ENCODE results near the gene GREB1. TPM values are rescaled to one million over a fixed set of nuclear protein-coding genes. Genes with fewer than 3 reads are reported as not detected.
A peak's percentile ranks its signal among the peaks of the same experiment; 100 is the strongest.

Gene GREB1
- total RNA-seq, 1 donor from 2014 or later, result 30.8 TPM

DNA sequence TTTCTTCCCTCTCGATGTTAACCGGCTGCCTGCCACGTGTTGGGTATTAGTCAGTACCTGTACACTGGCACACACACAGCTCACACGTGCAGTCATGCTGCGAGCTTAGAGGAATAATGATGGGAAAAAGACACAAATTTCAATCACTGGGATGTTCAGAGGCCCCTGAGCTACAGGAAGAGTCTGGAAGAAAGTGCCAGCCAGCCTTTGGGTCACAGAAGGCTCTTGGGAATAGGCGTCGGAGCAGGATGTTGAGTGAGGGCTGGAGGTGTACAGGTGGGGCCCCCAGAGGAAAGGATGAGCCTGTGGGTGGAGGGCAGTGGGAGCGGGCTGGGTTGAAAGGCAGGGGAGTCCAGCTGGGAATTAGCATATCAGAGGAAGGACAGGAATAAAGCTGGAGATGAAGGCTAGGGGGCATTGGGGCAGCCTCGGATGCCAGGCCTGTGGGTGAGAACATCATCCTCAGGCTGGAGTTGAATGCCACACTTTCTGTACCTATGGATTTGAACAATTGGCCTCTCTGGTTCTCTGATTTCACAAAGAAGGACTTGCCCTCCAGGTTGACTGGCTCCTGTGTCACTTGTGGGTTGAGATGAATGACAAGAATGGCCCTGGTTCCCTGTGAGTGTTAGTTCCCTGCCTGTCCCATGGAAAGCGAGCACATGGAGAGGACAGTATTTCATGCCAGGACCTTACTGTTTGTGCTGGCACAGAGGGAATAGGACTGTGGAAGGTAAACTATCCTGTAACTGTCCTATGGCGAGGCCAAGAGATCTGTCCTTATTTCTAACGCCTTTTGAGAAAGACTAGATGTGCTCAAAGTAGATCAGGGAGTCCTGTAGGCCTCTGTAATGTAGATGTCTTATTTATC, 40.6 kb downstream of the GREB1 start:
- Mint-ChIP-seq H3K4me3 (no peak overlapping the region), H3K27me3 (ENCODE audit: insufficient read depth, low read depth) (peaks cover 7% of the 10 kb centered on the region), H3K9me3 (no peaks in the 10 kb centered on the region), H3K36me3 (peaks cover 59% of the 10 kb centered on the region), H3K27ac (peak overlapping the region; percentile 89), H3K4me1 (peaks cover 35% of the 10 kb centered on the region)
- Histone ChIP-seq H3K4me3 (no peak overlapping the region), H3K9ac (no peak overlapping the region), H3K79me2 (ENCODE audit: low read depth) (no peaks in the 10 kb centered on the region), H3K36me3 (no peaks in the 10 kb centered on the region), H3F3A (ENCODE audit: low read depth) (peaks cover 7% of the 10 kb centered on the region), H3K9me3 (ENCODE audit: low read depth) (no peaks in the 10 kb centered on the region), H3K4me2 (no peak overlapping the region), H2AFZ (replicated peaks) (no peak overlapping the region), H3K4me1 (peaks cover 14% of the 10 kb centered on the region), H3K27ac (no peak overlapping the region), H3K27me3 (no peaks in the 10 kb centered on the region), H4K20me1 (ENCODE audit: low read depth) (no peaks in the 10 kb centered on the region)
- TF ChIP-seq, protein P1, sequence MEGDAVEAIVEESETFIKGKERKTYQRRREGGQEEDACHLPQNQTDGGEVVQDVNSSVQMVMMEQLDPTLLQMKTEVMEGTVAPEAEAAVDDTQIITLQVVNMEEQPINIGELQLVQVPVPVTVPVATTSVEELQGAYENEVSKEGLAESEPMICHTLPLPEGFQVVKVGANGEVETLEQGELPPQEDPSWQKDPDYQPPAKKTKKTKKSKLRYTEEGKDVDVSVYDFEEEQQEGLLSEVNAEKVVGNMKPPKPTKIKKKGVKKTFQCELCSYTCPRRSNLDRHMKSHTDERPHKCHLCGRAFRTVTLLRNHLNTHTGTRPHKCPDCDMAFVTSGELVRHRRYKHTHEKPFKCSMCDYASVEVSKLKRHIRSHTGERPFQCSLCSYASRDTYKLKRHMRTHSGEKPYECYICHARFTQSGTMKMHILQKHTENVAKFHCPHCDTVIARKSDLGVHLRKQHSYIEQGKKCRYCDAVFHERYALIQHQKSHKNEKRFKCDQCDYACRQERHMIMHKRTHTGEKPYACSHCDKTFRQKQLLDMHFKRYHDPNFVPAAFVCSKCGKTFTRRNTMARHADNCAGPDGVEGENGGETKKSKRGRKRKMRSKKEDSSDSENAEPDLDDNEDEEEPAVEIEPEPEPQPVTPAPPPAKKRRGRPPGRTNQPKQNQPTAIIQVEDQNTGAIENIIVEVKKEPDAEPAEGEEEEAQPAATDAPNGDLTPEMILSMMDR (IDR thresholded peaks at IDR 0.05), result no peak
- TF ChIP-seq EZH2phosphoT487 (IDR thresholded peaks at IDR 0.05), result no peak
- TF ChIP-seq EZH2 (IDR thresholded peaks at IDR 0.05), result no peak
- no peak for DNase-seq (ENCODE audit: low spot score)

- Mint-ChIP-seq H3K27ac (no peak overlapping the region), H3K4me1 (peaks cover 42% of the 10 kb centered on the region), H3K4me3 (no peak overlapping the region), H3K9me3 (no peaks in the 10 kb centered on the region), H3K36me3 (peaks cover 65% of the 10 kb centered on the region), H3K27me3 (ENCODE audit: insufficient read depth, low read depth) (peaks cover 8% of the 10 kb centered on the region)
- peaks cover 7% of the 10 kb centered on the region for H3F3A ChIP-seq (ENCODE audit: low read depth)
- no peaks in the 10 kb centered on the region for H4K20me1 ChIP-seq (ENCODE audit: low read depth)
- H3K4me3 ChIP-seq, result no peak overlapping the region
- no peak overlapping the region for H3K9ac ChIP-seq
- H2AFZ ChIP-seq (replicated peaks), result no peak overlapping the region
- DNase-seq (ENCODE audit: low spot score), result no peak
- no peaks in the 10 kb centered on the region for H3K9me3 ChIP-seq (ENCODE audit: low read depth)
- no peaks in the 10 kb centered on the region for H3K36me3 ChIP-seq
- H3K4me2 ChIP-seq, result no peak overlapping the region
- H3K4me1 ChIP-seq, result peaks cover 8% of the 10 kb centered on the region
- TF ChIP-seq, protein P1 (IDR thresholded peaks at IDR 0.05), result no peak
- no peak for TF ChIP-seq EZH2phosphoT487 (IDR thresholded peaks at IDR 0.05)
- no peak for TF ChIP-seq EZH2 (IDR thresholded peaks at IDR 0.05)
- no peaks in the 10 kb centered on the region for H3K27me3 ChIP-seq
- H3K79me2 ChIP-seq (ENCODE audit: low read depth), result no peaks in the 10 kb centered on the region
- no peak overlapping the region for H3K27ac ChIP-seq
These were observed 42.6 kb downstream of the GREB1 start for GRCh38 chr2:11576398-11576797.

- peaks cover 47% of the 10 kb centered on the region for H3K4me1 Mint-ChIP-seq
- H3K27ac Mint-ChIP-seq, result no peak overlapping the region
- Histone ChIP-seq H3K9ac (no peak overlapping the region), H3K27ac (no peak overlapping the region), H3K4me2 (no peak overlapping the region), H4K20me1 (ENCODE audit: low read depth) (no peaks in the 10 kb centered on the region), H3K36me3 (no peaks in the 10 kb centered on the region), H3K4me1 (peaks cover 9% of the 10 kb centered on the region), H3K4me3 (no peak overlapping the region), H3K27me3 (no peaks in the 10 kb centered on the region), H3K9me3 (ENCODE audit: low read depth) (no peaks in the 10 kb centered on the region), H3F3A (ENCODE audit: low read depth) (peaks cover 12% of the 10 kb centered on the region), H3K79me2 (ENCODE audit: low read depth) (no peaks in the 10 kb centered on the region), H2AFZ (replicated peaks) (no peak overlapping the region)
- TF ChIP-seq, protein P1 (IDR thresholded peaks at IDR 0.05), result no peak
- TF ChIP-seq EZH2phosphoT487 (IDR thresholded peaks at IDR 0.05) (no peak), EZH2 (IDR thresholded peaks at IDR 0.05) (no peak)
- H3K36me3 Mint-ChIP-seq, result peaks cover 61% of the 10 kb centered on the region
- H3K9me3 Mint-ChIP-seq, result no peaks in the 10 kb centered on the region
- no peak for DNase-seq (ENCODE audit: low spot score)
- H3K4me3 Mint-ChIP-seq, result no peak overlapping the region
- H3K27me3 Mint-ChIP-seq (ENCODE audit: insufficient read depth, low read depth), result peaks cover 12% of the 10 kb centered on the region
These were observed 43.4 kb downstream of the GREB1 start for GRCh38 chr2:11577101-11577883.
